ENCODE data around the gene DCTN1.
"Not testable (repeated sequence)": the region's sequence is repeated elsewhere in the genome, so short reads cannot be mapped to it uniquely, and the experiment has no call there.

DCTN1 gene

GRCh38 chr2:74379851-74380789, at the start of gene DCTN1:
TSS of gene DCTN1 (minus strand) at chr2:74380311. CDS start at chr2:74380037, 274 bp downstream.
- DNase-seq = peak; percentile 47

- DNase-seq = no peak
Measured at GRCh38 chr2:74428675-74429074, 48.6 kb upstream of the DCTN1 start.

DNA sequence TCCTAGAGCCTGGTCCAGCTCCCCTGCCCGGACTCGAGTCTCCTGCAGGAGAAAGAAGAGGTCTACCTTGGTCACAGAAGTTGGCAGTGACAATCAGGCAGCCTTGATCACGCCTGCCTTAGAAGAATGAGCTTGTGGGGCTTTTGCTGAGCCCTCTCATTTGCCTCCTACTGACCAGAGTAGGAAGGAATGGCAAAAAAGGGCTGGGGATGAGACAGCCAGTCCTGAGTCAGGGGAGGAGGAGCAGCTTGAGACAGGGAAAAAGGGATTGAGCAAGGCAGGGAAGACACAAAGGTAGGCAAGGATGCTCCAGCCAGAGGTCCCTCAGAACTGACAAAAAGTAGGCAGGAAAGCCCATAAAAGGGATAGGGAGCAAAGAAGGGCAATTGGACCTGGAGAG, 47.4 kb upstream of the DCTN1 start:
- DNase-seq = no peak

DNA sequence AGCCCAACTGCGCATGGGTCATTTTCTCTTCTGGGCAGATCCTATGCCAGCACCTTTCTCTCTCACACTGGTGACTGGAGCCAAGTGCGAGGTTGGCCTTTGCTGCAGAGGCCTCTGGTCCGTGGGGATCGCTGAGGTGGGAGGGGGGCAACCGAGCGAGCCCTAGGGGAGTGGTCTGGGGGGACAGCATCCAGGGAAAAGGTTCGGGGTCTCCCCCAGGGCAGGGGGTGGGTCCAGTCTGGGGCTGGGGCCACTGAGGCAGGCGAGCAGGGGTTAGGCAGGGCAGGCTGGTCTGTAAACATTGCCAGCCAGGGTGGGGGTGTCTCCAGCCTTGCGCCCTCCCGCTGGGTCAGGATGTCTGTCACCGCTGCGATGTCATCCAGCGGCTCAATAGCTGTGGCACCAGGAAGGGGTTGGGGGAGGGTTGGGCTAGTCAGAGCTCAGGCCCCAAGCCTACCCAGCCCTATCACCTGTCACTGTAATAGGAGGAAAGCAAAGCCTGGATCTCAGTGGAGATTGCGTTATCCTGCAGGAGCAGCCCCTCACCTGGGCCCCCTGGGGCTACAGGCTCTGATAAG, 46.2 kb upstream of the DCTN1 start:
- no peak for DNase-seq

- no peak for DNase-seq
Measured at GRCh38 chr2:74425523-74425922, 45.4 kb upstream of the DCTN1 start.

GRCh38 chr2:74424995-74425406, 44.9 kb upstream of the DCTN1 start:
- DNase-seq = no peak

GRCh38 chr2:74424139-74424992, 44.3 kb upstream of the DCTN1 start:
- no peak for DNase-seq

DNA sequence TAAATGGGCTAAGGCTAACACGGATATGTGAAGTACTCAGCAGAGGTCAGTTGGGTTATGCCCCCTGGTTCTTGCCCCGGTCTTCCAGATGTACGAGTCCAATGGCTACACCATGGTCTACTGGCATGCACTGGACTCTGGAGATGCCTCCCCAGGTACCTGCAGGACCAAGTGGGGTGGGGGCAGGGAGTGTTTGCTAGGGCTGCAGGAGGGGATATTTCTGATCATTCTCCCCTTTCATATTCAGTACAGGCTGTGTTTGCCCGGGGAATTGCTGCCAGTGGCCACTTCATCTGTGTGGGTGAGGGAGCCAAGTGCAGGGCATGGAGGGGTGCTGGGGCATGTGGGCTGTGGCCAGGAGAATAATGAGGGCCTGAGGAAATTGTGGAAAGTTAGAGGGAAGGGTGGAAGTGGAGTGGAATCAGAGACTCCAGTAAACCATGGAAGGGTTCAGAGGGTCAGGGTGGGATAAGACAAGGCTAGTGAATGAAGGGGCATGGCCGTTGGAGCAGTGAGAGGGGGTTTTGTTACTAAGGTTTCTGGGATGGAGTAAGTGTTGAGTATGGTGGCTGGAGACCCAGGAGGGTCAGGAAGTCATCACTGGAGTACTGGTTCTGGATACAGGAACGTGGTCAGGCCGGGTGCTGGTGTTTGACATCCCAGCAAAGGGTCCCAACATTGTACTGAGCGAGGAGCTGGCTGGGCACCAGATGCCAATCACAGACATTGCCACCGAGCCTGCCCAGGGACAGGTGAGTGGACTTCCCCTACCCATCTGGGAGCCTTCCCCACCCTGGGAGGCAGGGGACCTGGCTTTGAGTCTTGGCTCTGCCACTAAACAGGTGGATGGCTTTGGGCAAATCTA, 43.4 kb upstream of the DCTN1 start:
- DNase-seq = no peak

GRCh38 chr2:74421221-74421870, 41.2 kb upstream of the DCTN1 start, which contains the start of the genes C2orf81 and WDR54:
TSS of gene C2orf81 (minus strand) at chr2:74421619. CDS start at chr2:74421560, 59 bp downstream.
TSS of gene WDR54 (plus strand) at chr2:74421730. CDS start at chr2:74422154, 424 bp downstream.
- DNase-seq = peak; percentile 96

DNA sequence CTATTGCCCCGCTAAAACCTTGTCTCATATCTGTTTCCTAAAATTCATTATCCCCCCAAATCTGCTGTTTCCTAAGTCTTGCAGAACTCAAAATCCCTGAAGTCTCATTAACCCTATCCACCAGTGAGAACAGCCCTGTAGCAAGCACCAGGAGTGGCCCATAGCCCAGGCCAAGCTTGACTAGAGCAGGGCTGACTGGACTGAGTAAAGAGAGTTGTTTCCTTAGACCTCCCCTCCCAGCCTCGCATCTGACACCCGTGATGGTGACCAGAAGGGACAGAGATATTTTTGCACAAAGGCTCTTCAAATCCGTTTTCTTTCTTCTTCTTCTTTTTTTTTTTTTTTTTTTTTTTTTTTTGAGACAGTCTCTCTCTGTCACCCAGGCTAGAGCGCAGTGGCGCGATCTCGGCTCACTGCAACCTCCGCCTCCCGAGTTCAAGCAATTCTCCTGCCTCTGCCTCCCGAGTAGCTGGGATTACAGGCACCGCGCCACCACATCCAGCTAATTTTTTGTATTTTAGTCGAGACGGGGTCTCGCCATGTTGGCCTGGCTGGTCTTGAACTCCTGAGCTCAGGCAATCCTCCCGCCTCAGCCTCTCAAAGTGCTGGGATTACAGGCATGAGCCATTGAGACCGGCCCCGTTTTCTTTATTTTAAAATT, 40.5 kb upstream of the DCTN1 start:
- DNase-seq = not testable (repeated sequence)

DNA sequence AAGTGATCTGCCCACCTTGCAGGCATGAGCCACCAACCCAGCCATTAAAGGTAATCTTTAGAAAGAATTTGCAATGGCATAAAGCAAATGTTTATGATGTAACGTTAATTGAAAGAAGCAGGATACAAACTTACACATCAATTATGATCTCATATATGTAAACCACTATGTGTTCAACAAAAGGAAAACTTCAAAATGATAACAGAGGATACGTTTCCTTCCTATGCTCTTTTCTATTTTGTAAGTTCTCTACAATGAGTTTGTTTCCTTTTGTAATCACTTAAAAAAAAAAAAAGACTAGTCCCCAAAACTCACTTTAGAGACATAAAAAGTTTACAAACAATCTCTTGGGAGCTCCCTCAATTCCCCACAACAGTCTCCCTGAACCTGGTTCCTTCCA, 39.9 kb upstream of the DCTN1 start:
- no peak for DNase-seq

DNA sequence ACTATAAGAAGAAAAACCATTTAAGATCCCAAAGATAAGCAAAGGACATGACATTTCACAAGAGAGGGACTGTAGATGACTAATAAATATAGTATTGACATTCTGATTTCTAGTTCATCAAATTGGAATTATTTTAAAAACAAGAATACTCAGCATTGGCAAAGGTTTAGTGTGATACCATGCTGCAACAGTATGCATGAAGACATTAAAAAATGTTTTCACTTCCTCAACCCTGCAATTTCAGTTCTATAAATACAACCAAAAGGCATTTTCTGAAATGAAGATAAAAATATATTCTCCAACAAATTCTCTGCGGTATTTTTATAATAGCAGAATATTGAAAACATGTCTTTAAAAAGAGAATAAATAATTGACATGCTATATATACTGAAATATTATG, 39.2 kb upstream of the DCTN1 start:
- no peak for DNase-seq

DNA sequence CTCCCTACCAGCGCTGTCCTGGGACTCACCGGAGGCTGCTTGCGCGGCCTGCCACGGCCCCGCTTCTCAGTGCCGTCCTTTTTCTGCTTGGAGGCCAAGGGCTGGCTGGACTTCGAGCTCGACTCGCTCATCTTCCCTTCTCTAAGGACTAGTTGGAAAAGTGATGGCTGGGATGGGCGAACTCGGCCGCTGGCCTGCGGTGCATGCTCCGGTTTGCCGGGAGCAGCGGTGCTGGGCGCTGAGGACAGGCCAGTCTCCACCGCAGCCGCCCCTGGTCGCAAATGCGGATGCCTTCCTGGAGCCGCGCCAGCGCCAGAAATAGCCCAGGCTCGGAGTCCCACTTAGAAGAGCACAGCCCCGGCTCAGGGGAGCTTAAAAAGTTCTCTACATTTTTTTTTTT, 38.2 kb upstream of the DCTN1 start:
- no peak for DNase-seq

- DNase-seq = no peak
Measured at GRCh38 chr2:74417763-74418162, 37.7 kb upstream of the DCTN1 start.

- no peak for DNase-seq
Measured at GRCh38 chr2:74417197-74417596, 37.1 kb upstream of the DCTN1 start.

- no peak for DNase-seq
Measured at GRCh38 chr2:74416778-74417177, 36.7 kb upstream of the DCTN1 start.

GRCh38 chr2:74415762-74416395, 35.8 kb upstream of the DCTN1 start:
- DNase-seq = no peak

- DNase-seq = peak; percentile 32
Measured at GRCh38 chr2:74414881-74415761, 35.0 kb upstream of the DCTN1 start.

- no peak for DNase-seq
Measured at GRCh38 chr2:74414441-74414840, 34.3 kb upstream of the DCTN1 start.

Data from stimulated activated CD8-positive, alpha-beta memory T cell treated with anti-CD3 and anti-CD28 coated beads, Interleukin-4, amount 100 ng/mL, for 48 hours (primary cell).